Aorta (tissue), 5 donors: ENCODE data around the gene RTN4IP1. TPM values are rescaled to one million over a fixed set of nuclear protein-coding genes. Genes with fewer than 3 reads are reported as not detected.

Experiments used
- ATAC-seq: fragments of 200-7000 bp; cut with Tn5 transposase; one replicate; pipeline ENCODE4 v1.9.1; 2022; ENCODE audit warnings: moderate library complexity; ENCODE audit not compliant: low FRiP score
- DNase-seq, 2 donors: peaks; one replicate each; pipeline ENCODE4 v3.0.0-alpha.2; 2020
- H3K27ac ChIP-seq, 2 donors: one replicate each; pipeline ENCODE4 v1.5.1; 2013; ENCODE audit warnings: low read length in 2 of 2, mild to moderate bottlenecking in 2 of 2, moderate library complexity in 2 of 2, control low read depth in 1 of 2, inconsistent platforms in 1 of 2, low read depth in 1 of 2
- H3K27me3 ChIP-seq, 2 donors: one replicate each; pipeline ENCODE4 v1.6.1; 2013; ENCODE audit warnings: control low read depth in 1 of 2, low read length in 1 of 2, mild to moderate bottlenecking in 1 of 2, moderate library complexity in 1 of 2; ENCODE audit not compliant: insufficient read depth in 2 of 2, control insufficient read depth in 1 of 2
- H3K36me3 ChIP-seq, 2 donors: one replicate each; pipeline ENCODE4 v1.6.1; 2013; ENCODE audit warnings: control low read depth in 1 of 2, low read length in 1 of 2, mild to moderate bottlenecking in 1 of 2; ENCODE audit not compliant: insufficient read depth in 2 of 2, control insufficient read depth in 1 of 2
- H3K4me1 ChIP-seq, 2 donors: one replicate each; pipeline ENCODE4 v1.6.1; 2013; ENCODE audit warnings: low read length in 2 of 2, control low read depth in 1 of 2, mild to moderate bottlenecking in 1 of 2, moderate library complexity in 1 of 2; ENCODE audit not compliant: insufficient read depth in 2 of 2, control insufficient read depth in 1 of 2
- H3K4me3 ChIP-seq, 2 donors: one replicate each; pipeline ENCODE4 v1.5.1; 2013; ENCODE audit warnings: low read length in 2 of 2, control low read depth in 1 of 2, mild to moderate bottlenecking in 1 of 2
- H3K9me3 ChIP-seq: one replicate; pipeline ENCODE4 v1.6.1; 2013; ENCODE audit warnings: mild to moderate bottlenecking, low read length; ENCODE audit not compliant: control insufficient read depth
- WGBS, 2 donors: extraction: QIAGEN DNeasy Blood & Tissue Kit; methylation state at CpG; one replicate each; pipeline ENCODE4 v1.1.7; 2013; 5-methylcytosine and 5-hydroxymethylcytosine counted together
- intact Hi-C, 2 donors: fragments of 100-400 bp; cut with DNase I; formaldehyde crosslinking; loops; one replicate each; pipeline versions ENCODE4 v1.14.2 to v1.15.0; 2022
- polyA plus RNA-seq, 2 donors: library from polyadenylated mRNA; stranded (reverse); fragments of 200-250 nt; gene quantifications; one replicate each; pipeline ENCODE4 v1.2.3, GENCODE V29; 2013
- total RNA-seq, 2 donors: library from RNA; stranded (reverse); fragmentation: NEBNext Ultra II Directional; extraction: Animal tissue kit (Norgen Biotek cat#: 25700); gene quantifications; one replicate each; pipeline ENCODE4 v1.2.1, GENCODE V29; 2021
- donor health status: healthy with polysubstance abuse.
- donor health status: Bipolar disorder and iron deficiency.
- donor health status: DM: no; HTN: no; CAD: no.
- donor health status: DM: no; HTN: no; CAD: no.
- donor health status: DM: yes; HTN: yes; CAD: no.

RTN4IP1 gene
- total and polyA plus RNA-seq, 4 donors, result 2.5 to 3.6 (median 3.1) TPM

DNA sequence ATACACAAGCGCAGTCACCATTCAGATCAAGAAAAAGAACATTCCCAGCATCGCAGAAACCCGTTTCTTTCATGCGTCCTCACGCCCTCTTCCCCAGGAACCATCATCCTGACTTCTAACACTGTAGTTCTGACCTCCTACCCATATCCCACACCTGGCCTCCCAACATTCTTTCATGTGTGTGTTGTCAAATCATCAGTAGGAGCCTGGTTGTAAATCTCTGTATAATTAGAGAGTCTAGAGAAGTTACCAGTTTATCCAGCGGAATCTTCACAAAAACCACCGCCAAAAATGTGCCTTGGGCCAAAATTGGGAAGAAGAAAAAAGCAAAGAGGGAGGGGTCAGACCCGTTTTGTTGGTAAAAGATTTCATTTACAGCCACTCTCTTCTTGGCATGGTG lies 91.6 kb downstream of the RTN4IP1 start:
- no peak overlapping the region for H3K27ac ChIP-seq
- 81 to 83% methylated on average over 8 of the region's 8 CpGs for WGBS, 2 donors
- intact Hi-C loops, result no loop called here

DNA sequence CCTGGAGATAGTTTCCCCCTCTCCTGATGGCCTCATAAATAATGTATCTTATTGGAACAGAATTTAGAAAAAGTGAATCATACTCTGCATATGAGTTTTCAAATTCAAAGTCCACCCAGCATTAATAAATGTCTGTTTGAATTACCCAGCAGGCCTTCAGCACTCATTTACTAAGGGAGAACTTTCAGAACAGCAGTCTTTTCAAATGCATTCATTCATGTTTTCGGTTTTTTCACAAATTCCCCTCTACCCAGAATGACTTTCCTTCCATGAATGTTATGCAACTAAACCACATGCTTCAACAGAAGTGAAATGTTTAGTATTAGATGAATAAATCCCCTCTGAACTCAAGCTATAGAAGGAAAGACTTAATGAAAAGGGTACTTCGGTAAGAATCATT lies 92.4 kb downstream of the RTN4IP1 start:
- ATAC-seq, result no peak
- intact Hi-C loops, result no loop called here
- H3K4me1 ChIP-seq, result no peaks in the 10 kb centered on the region
- no peak for DNase-seq
- no peaks in the 10 kb centered on the region for H3K36me3 ChIP-seq
- no peaks in the 10 kb centered on the region for H3K27me3 ChIP-seq
- no peaks in the 10 kb centered on the region for H3K9me3 ChIP-seq
- H3K27ac ChIP-seq, result no peak overlapping the region
- no peak overlapping the region for H3K4me3 ChIP-seq
- 77 to 92% methylated on average over 2 of the region's 2 CpGs for WGBS, 2 donors

More for the DNA sequence above, 91.6 kb downstream of the RTN4IP1 start:
- Histone ChIP-seq H3K4me1 (no peaks in the 10 kb centered on the region), H3K4me3 (no peak overlapping the region), H3K27me3 (no peaks in the 10 kb centered on the region), H3K9me3 (no peaks in the 10 kb centered on the region), H3K36me3 (no peaks in the 10 kb centered on the region)
- ATAC-seq (no peak), DNase-seq (no peak)

DNA sequence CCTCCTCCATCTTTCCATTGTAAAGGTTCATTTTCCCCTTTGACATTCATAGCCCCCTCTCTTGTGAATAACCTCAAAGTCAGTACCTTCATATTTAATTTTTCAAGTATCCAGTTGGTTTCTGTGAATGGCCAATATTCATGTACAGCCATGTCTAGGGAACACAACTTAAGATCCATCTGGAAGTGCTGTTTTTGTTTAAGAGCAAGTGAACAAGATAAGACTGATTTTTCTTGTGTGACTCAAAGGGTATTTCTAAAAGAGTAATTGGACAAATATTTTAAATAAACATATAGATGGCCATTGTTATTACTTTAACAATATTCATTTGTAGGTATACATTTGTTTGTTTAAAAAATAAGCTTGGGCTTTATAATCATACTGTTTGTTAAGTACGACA lies 92.9 kb downstream of the RTN4IP1 start:
- no peaks in the 10 kb centered on the region for H3K36me3 ChIP-seq
- WGBS, 2 donors, result 82 to 88% methylated on average over 1 of the region's 1 CpG
- H3K9me3 ChIP-seq, result no peaks in the 10 kb centered on the region
- H3K27ac ChIP-seq, result no peak overlapping the region
- no peaks in the 10 kb centered on the region for H3K4me1 ChIP-seq
- ATAC-seq (no peak), DNase-seq (no peak)
- no peak overlapping the region for H3K4me3 ChIP-seq
- intact Hi-C loops, result no loop called here
- no peaks in the 10 kb centered on the region for H3K27me3 ChIP-seq

DNA sequence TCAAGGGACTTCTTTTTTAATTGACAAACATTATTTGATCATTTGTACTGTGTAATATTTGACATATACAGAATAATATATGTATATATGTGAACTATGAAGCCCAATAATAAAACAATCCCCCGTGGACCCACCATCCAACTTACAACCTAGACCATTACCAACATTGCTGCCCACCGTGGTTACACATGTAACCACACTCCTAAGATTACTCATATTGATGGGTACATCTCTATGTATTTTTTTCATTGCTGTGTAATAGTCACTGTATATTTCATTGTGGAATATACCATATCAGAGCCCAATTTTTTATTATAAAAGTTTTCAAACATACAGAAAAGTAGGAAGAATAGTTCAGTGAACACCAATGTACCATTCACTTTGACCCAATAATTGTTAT lies 94.3 kb downstream of the RTN4IP1 start:
- Histone ChIP-seq H3K4me1 (no peaks in the 10 kb centered on the region), H3K9me3 (no peaks in the 10 kb centered on the region), H3K27me3 (no peaks in the 10 kb centered on the region), H3K4me3 (no peak overlapping the region), H3K27ac (no peak overlapping the region), H3K36me3 (no peaks in the 10 kb centered on the region)
- intact Hi-C loops, result no loop called here
- ATAC-seq (no peak), DNase-seq (no peak)
- 89 to 95% methylated on average over 2 of the region's 2 CpGs for whole genome bisulfite sequencing, 2 donors

DNA sequence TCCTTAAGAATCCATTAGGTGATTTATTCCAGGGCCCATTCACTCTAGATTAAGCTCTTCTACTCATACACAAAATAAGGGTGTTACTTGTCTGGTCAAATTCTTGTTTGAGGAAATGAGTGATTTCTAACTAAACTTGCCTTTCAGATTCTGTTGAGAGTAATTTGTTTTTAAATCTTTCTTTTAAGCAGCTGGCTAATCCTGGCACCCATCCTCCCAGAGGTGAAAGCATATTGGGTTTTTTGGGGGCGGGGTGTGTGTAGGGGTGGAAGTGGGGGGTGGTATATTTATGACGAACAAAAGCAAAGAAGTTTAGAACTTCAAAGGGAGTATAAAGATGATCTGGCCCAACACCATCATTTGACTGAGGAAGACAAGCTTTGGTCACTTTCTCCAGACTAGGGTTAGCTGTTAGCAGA lies 94.7 kb downstream of the RTN4IP1 start:
- DNase-seq, result no peak

DNA sequence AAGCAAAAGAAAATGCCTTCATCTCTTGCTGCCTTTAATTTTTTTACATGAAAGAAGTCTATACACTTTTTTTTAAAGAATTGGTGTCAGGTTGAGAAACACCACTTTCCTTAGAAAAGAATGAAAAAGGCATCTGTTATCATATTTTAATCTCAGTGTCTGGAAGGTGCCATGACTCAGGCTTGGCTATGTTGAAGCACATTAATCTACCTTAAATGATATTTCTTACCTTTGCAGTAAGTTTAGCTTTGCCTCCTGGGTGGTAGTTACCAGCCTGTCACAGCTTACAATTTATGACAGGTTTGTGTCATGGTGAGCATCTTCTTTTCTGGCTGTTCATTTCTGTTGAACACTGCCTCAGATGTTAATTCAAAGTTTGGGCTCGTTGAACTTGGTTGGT lies 95.3 kb downstream of the RTN4IP1 start:
- no peak overlapping the region for H3K4me3 ChIP-seq
- H3K27ac ChIP-seq, result no peak overlapping the region
- intact Hi-C loops, result no loop called here
- H3K4me1 ChIP-seq, result no peaks in the 10 kb centered on the region
- no peak for ATAC-seq
- H3K36me3 ChIP-seq, result no peaks in the 10 kb centered on the region
- H3K9me3 ChIP-seq, result no peaks in the 10 kb centered on the region
- WGBS, 2 donors, result 67 to 74% methylated on average over 1 of the region's 1 CpG
- no peaks in the 10 kb centered on the region for H3K27me3 ChIP-seq
- no peak for DNase-seq

More for the DNA sequence above, 94.7 kb downstream of the RTN4IP1 start:
- Histone ChIP-seq H3K4me1 (no peaks in the 10 kb centered on the region), H3K4me3 (no peak overlapping the region), H3K27me3 (no peaks in the 10 kb centered on the region), H3K27ac (no peak overlapping the region), H3K9me3 (no peaks in the 10 kb centered on the region), H3K36me3 (no peaks in the 10 kb centered on the region)
- ATAC-seq, result no peak
- WGBS, 2 donors, result 75 to 79% methylated on average over 2 of the region's 2 CpGs
- intact Hi-C loops, result no loop called here

DNA sequence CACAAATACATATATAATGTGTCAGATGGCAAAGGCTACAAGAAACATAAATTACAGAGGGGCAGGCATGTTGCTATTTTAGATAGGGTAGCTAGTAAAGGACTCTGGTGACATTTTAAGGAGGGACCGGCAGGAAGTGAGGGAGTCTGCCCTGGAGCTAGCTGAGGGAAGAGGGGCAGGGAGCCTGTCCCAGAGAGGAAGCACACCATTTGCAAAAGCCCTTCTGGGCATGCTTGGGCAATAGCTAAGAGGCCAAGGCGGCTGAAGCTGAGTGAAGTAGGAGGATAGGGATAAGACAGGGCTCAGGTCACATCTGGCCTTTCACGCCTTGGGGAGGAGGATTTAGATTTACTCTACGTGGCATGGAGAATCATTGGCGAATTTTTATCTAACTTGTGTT lies 96.2 kb downstream of the RTN4IP1 start:
- Histone ChIP-seq H3K9me3 (no peaks in the 10 kb centered on the region), H3K4me3 (no peak overlapping the region), H3K4me1 (no peaks in the 10 kb centered on the region), H3K27ac (no peak overlapping the region), H3K36me3 (no peaks in the 10 kb centered on the region), H3K27me3 (no peaks in the 10 kb centered on the region)
- intact Hi-C loops, result no loop called here
- DNase-seq (no peak), ATAC-seq (no peak)
- WGBS, 2 donors, result 65 to 81% methylated on average over 5 of the region's 5 CpGs

DNA sequence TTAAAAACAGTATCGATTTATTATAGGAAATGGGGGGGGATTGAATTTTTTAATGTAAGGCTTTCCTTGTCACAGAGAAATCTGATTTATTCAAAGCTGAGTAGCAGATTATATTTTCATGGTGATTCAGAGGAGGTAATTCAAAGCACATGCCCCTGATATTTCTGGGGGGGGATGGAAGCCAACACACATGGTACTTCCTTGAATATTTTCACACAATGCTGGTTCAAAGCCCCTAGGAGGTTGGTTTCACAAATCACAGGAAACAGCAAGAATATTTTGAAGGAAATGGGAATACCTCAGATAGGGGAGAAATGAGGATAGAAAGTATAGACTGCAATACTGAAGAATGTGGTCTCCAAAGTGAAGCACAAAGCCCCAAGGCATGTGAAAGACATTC lies 98.8 kb downstream of the RTN4IP1 start:
- intact Hi-C loops, result no loop called here
- Histone ChIP-seq H3K36me3 (no peaks in the 10 kb centered on the region), H3K27ac (no peak overlapping the region), H3K4me1 (no peaks in the 10 kb centered on the region), H3K27me3 (no peaks in the 10 kb centered on the region), H3K9me3 (no peaks in the 10 kb centered on the region), H3K4me3 (no peak overlapping the region)
- ATAC-seq (no peak), DNase-seq (no peak)
- WGBS, 2 donors, result 89 to 97% methylated on average over 1 of the region's 1 CpG

DNA sequence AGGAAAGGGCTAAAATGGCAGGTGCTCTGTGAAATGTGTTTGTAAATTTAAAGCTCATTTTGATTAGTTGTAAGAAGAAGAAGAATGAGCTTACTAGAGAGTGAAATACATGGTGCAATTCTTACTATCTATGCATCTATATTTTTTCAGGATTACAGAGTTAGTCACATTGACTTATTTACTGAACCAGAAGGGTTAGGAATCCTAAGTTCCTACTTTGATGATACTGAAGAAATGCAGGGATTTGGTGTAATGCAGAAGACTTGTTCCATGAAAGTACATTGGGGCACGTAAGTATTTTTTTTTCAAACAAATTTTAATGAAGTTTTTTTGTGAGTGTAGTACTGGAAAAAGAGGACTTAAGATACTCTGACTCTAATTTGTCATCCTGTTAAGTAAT lies 99.3 kb downstream of the RTN4IP1 start:
- DNase-seq (no peak), ATAC-seq (no peak)
- Histone ChIP-seq H3K9me3 (no peaks in the 10 kb centered on the region), H3K4me1 (no peaks in the 10 kb centered on the region), H3K4me3 (no peak overlapping the region), H3K27ac (no peak overlapping the region), H3K36me3 (no peaks in the 10 kb centered on the region), H3K27me3 (no peaks in the 10 kb centered on the region)
- intact Hi-C loops, result no loop called here
- WGBS, 2 donors, result 81 to 86% methylated on average over 1 of the region's 1 CpG
